Retinal pigment epithelial cell (primary cell): ENCODE data around the gene NDUFA8.

ENCODE experiments used
- DNase-seq: peaks from one replicate; pipeline ENCODE4 v3.0.0-alpha.2; 2010; ENCODE audit warnings: low read depth
- H3K4me3 ChIP-seq: 2 replicates; pipeline ENCODE4 v1.5.1; 2011; ENCODE audit warnings: mild to moderate bottlenecking, low read length, control low read depth, moderate library complexity
- CTCF ChIP-seq: conservative IDR thresholded peaks from 2 replicates; pipeline ENCODE4 v1.5.1; 2011; ENCODE audit warnings: low read depth, low read length, control low read depth, inconsistent platforms

Gene NDUFA8

GRCh38 chr9:122110100-122110833, 49.3 kb downstream of the NDUFA8 start:
- DNase-seq: no peak
- no peak overlapping the region for H3K4me3 ChIP-seq
- no peak for TF ChIP-seq CTCF

- no peak for DNase-seq
- no peak overlapping the region for H3K4me3 ChIP-seq
- TF ChIP-seq CTCF: no peak
Measured at GRCh38 chr9:122109035-122109813, 50.4 kb downstream of the NDUFA8 start.

- DNase-seq: no peak
Measured at GRCh38 chr9:122107291-122107805, 52.2 kb downstream of the NDUFA8 start.

GRCh38 chr9:122106576-122106975, 53.0 kb downstream of the NDUFA8 start:
- no peak for DNase-seq
- no peak for TF ChIP-seq CTCF
- no peak overlapping the region for H3K4me3 ChIP-seq

More at GRCh38 chr9:122107291-122107805, 52.2 kb downstream of the NDUFA8 start:
- no peak for TF ChIP-seq CTCF
- no peak overlapping the region for H3K4me3 ChIP-seq

- no peak for DNase-seq
- no peak for TF ChIP-seq CTCF
- no peak overlapping the region for H3K4me3 ChIP-seq
Measured at GRCh38 chr9:122103985-122104384, 55.6 kb downstream of the NDUFA8 start.

GRCh38 chr9:122102156-122102555, 57.4 kb downstream of the NDUFA8 start:
- no peak for DNase-seq
- no peak for TF ChIP-seq CTCF
- no peak overlapping the region for H3K4me3 ChIP-seq
